ENCODE data around the gene ACTN3. TPM values are rescaled to one million over a fixed set of nuclear protein-coding genes. Genes with fewer than 3 reads are reported as not detected.
"Not testable (repeated sequence)": the region's sequence is repeated elsewhere in the genome, so short reads cannot be mapped to it uniquely, and the experiment has no call there.

The ACTN3 gene
- total RNA-seq, 1 donor from 2014 or later, result not detected

DNA sequence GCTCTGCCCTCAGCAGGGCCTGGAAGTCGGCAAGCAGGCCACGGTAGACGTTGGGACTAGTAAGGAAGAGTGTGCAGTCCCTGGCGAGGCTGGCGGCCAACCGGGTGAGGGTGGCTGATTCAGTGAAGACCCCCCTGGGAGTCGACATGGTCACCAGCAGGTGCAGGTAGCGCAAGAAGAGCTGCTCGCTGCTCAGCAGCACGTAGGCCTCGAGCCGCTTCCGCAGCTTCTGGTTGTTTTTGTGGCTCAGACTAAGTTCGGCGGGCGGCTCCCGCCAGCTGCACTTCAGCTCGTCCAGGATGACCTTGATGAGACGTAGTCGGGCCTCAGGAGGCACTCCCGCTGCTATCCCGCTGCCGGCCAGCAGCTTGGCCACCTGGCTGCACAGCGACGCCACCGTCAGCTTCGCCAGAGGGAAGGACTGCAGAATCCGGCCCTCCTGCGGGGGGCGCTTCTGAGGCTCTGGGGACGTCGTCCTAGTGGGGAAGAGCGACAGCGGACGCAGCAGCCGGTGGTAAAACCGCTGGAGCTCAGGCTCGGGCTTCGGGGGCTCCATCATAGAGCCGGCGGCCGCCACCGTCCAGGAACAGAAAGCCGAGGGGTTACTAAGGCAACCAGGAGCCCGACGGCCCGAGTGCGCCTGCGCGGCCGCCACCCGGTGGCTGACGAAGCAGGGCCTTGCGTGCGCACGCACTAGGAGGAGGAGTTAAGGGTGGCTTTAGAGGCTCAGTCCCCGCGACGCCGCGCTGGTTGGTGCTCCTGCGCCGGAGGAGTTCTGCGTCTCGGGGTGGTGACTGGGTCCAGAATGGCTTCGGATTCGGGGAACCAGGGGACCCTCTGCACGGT, 46.0 kb downstream of the ACTN3 start, which contains the start of the genes CCDC87 and CCS:
Gene CCDC87, minus strand, starts transcription at position 607 of the 846 bp plus-strand sequence. Its CDS starts 48 bp downstream, at position 559.
Gene CCS, plus strand, starts transcription at position 729 of the 846 bp plus-strand sequence. Its CDS starts 77 bp downstream, at position 806.
- no peak for DNase-seq (ENCODE audit: extremely low read depth, low read depth, low spot score)

DNA sequence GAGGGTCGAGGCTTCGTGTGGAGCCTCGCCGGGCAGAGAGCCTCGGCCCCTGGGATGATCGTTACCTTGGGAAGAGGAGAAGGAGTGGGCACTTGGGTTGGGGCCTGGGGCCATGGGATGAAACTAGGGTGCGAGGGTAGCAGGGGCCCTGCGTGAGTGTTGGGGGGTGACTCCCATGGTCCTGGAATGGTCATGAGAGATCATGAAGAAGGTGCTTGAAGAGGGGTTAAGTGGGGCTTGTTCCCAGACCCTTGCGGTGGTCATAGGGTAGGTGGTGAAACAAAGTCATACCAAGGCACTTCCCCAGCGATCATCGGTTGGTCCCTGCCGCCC, 46.6 kb downstream of the ACTN3 start:
- DNase-seq (ENCODE audit: extremely low read depth, low read depth, low spot score), result no peak

DNA sequence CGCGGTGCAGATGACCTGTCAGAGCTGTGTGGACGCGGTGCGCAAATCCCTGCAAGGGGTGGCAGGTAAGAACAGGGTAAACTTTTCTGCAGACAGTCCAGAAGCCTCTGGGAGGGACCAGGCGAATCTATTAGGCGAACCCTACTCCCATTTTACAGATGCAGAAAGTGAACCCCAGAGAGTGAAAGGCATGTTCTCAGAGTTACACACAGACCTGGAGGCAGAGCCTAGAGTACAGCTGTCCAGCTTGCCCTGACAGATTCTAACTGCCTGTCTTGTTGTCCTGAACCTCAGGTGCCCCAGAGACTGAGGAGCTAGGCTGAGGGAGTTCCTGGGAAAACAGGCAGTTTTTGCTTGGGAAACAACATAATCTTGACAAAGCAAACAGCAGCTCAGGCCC, 46.9 kb downstream of the ACTN3 start:
- no peak for DNase-seq (ENCODE audit: extremely low read depth, low read depth, low spot score)

DNA sequence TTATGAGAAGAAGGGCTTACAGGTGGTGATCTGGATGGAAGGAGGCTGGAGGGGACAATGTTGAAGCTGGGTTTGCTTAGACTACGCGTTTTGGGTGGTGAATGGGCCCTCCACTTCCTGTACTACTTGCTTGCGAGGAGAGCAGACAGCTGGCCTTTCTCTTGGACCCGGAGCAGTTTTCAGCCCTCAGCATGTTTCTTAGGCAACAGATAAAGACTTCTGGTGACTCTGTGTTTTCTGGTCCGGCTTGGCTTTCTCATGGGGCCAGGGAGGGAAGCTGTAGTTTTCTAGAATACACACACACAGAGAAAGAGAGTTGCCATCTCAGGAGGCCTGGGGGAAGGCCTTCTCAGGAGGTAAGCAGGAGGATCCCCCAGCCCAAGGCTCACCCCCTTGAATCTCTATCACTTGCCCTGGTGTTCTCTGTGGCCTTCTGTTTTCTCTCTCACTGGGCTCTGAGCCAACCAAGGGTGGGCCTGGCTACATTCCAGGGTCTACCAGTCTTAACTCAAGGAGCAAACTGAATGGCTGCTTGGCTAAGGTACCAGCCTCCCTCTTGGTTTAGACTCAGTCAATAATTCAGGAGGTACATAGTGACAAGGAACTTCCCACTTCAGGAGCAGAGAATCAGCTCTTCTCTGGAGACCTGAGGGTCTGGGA, 48.7 kb downstream of the ACTN3 start:
- DNase-seq (ENCODE audit: extremely low read depth, low read depth, low spot score), result no peak

DNA sequence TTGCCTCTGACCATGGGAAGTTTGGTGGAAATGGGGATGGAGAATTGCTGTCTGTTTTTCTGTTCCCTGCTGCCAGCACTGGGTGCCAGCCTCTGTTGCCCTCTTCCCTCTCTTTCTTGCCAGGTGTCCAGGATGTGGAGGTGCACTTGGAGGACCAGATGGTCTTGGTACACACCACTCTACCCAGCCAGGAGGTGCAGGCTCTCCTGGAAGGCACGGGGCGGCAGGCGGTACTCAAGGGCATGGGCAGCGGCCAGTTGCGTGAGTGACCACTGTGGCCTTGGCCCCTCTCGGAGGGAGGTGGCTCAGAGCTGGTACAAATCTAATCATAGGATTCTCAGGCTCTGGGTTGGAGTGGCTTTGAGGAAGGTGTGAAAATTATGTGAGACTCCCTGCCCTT, 52.3 kb downstream of the ACTN3 start:
- no peak for DNase-seq (ENCODE audit: extremely low read depth, low read depth, low spot score)

DNA sequence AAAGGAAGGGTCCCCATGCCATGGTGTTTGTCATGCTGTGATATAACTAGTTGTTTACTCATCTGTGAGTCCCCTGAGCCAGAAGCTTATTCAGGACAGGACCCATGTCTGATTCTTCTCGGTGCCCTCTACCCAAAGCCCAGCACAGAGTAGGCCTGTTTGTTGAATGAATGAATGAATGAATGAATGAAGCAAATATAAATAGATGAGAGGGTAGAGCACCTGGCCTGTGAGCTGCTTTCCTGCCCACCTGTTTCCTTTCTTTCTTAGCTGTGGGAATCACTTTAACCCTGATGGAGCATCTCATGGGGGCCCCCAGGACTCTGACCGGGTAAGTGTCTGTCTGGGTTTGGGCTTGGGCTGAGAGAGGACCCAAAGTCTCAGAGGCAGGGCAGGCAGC, 53.5 kb downstream of the ACTN3 start:
- DNase-seq (ENCODE audit: extremely low read depth, low read depth, low spot score), result no peak

DNA sequence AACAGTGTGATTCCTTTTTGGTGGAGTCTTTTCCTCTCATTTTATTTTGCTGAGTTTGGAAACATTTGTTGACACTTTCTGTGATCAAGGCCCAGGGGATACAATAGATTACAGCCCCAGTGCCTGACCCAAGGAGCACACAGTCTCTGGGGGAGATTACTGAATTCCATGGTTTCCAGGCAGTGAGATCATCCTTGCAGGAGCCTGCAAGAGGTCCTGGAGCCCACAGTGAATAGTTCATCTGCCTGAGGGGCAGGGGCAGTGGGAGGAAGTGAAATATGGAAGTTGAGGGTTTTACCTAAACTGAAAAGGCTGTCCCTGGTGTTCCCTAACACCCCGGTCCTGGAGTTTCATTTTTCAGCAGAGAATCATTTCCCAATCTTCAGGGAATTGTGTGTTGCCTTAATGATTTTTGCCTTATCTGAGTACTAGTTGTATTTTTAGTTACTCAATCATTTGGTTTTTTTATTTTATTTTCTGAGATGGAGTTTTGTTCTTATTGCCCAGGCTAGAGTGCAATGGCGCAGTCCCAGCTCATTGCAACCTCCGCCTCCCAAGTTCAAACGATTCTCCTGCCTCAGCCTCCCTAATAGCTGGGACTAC, 54.0 kb downstream of the ACTN3 start:
- no peak for DNase-seq (ENCODE audit: extremely low read depth, low read depth, low spot score)

DNA sequence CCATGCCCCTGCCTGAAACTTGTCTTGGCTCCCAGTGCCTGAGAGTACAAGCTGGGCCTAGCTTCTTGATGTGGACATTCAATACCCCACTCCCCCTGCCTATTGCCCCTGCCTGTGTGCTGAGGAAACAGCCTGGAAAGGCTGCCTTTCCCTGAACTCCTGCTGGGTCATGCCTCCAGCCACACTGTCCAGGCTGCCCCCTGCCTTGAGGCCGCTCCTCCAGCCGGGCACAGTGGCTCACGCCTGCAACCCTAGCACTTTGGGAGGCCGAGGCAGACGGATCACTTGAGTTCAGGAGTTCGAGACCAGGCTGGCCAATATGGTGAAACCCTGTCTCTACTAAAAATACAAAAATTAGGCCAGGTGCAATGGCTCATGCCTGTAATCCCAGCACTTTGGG, 56.4 kb downstream of the ACTN3 start:
- DNase-seq (ENCODE audit: extremely low read depth, low read depth, low spot score), result no peak

DNA sequence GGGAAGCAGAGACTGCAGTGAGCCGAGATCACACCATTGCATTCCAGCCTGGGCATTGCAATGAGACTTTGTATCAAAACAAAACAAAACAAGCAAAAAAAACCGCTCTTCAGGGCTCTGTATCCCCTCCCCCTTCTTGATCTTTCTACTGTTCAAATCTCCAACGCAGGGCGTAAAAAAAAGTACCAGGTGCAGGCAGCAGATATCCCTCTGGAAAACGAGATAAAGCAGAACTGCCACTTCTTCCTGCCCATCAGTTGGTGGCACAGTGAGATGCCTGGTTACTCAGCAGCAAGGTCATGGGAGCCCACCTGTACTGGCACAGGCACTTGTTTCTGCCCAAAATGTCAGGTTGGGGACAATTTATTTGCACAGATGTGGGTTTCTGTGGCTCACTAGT, 57.5 kb downstream of the ACTN3 start:
- DNase-seq (ENCODE audit: extremely low read depth, low read depth, low spot score), result no peak

DNA sequence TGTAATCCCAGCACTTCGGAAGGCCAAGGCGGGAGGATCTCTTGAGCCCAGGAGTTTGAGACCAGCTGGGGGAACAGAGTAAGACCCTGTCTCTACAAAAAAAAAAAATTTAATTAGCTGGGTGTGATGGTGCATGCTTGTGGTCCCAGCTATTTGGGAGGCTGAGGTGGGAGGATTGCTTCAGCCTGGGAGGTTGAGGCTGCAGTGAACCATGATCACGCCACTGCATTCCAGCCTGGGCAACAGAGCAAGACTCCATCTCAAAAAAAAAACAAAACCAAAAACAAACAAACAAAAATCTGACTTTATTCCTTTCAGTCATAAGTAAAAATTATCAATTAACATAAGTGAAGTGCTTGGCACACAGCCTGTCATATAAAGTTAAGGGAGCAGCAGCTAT, 59.9 kb downstream of the ACTN3 start:
- not testable (repeated sequence) for DNase-seq (ENCODE audit: extremely low read depth, low read depth, low spot score)

DNA sequence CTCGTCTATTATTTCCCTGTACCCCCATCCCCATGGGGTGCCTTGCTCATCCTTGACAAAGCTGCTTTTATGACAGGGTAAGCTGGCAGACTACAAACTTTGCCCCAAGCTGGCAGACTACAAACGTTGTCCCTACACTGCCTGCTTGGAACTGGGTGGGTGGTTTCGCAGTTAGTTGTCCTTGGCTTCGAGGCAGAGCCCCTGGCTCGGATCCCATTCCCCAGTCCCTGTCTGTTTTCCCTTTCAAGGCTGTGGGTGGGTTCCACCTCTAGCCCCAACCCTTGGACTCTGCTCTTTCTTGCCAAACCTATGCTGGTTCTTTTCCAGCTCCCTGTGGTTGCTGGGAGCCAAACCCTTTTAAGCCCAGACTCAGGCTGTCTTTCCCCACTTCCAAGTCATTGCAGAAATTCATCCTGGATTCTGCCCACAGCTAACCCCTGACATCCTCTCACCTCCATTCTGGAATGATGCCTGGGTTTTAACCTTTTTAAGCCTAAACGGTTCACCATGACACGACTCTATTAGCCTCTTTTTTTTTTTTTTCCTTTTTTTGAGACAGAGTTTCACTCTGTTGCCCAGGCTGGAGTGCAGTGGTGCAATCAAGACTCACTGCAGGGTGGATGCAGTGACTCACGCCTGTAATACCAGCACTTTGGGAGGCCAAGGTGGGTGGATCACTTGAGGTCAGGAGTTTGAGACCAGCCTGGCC, 60.6 kb downstream of the ACTN3 start:
- no peak for DNase-seq (ENCODE audit: extremely low read depth, low read depth, low spot score)

DNA sequence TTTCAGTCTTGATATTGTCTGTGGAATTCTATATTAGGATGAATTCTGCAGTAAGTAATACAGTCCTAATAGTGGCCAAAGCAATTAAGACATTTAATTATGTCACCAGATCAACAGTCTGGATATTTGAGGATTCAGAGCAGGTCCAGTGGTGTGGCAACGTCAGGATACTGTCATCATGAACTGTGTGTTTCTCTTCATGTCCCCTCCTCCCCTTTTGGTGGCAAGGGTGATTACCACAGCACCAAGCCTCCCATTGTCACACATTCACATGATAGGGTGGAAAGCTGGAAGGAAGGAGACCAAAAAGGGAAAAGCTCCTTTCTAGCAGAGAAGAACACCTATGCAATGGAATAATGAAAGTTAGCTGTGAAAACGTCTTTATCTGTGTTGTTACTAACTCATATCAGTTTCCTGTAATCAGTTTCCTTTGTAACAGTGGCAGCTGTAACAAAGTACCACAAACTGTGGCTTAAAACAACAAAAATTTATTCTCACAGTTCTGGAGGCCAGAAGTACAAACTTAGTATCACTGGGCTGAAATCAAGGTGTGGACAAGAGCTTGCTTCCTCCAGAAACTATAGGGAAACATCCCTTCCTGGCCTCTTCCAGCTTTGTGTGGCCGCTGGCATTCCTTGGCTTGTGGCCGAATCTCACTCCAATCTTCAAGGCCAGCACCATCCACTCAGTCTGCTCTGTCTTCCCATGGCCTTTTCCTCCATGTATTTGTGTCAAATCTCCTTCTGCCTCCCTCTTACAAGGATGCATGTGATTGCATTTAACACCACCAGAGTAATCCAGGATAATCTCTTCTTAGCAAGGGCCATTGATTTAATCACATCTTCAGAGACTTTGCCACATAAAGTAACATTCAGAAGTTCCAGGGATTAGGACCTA, 63.3 kb downstream of the ACTN3 start:
- DNase-seq (ENCODE audit: extremely low read depth, low read depth, low spot score), result no peak

DNA sequence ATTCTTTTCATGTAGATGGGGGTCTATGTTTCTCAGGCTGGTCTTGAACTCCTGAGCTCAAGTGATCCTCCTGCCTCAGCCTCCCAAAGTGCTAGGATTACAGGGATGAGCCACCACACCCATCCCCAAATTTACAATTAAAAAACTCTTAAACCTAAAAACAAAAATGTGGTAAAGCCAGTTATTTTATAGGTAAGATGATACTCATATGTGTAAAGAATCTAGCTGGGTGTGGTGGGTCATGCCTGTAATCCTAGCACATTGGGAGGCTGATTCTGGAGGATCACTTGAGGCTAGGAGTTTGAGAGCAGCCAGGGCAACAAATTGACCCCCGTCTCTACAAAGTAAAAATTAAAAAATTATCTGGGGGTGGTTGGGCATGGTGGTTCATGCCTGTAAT, 65.8 kb downstream of the ACTN3 start:
- DNase-seq (ENCODE audit: extremely low read depth, low read depth, low spot score), result no peak

Other genes with a start within 250 kb of the ACTN3 start
- gene CD248, start 229.9 kb upstream of the ACTN3 start, total RNA-seq, result 1.1 and 2.1 TPM in 2 replicates
- gene RIN1, start 210.5 kb upstream of the ACTN3 start, total RNA-seq, result 17.2 and 18.7 TPM in 2 replicates
- 60.6 and 65.2 TPM in 2 replicates for gene BRMS1, start 201.8 kb upstream of the ACTN3 start, total RNA-seq
- 48.2 and 53.3 TPM in 2 replicates for gene B4GAT1, start 199.3 kb upstream of the ACTN3 start, total RNA-seq
- 0.48 and 1.2 TPM in 2 replicates for gene SLC29A2, start 175.1 kb upstream of the ACTN3 start, total RNA-seq
- gene NPAS4, start 125.9 kb upstream of the ACTN3 start, total RNA-seq, result not detected in 2 replicates
- 30.1 and 41.2 TPM in 2 replicates for gene MRPL11, start 108.1 kb upstream of the ACTN3 start, total RNA-seq
- 4.7 and 4.8 TPM in 2 replicates for gene PELI3, start 80.0 kb upstream of the ACTN3 start, total RNA-seq
- gene DPP3, start 66.5 kb upstream of the ACTN3 start, total RNA-seq, result 74.5 and 98.1 TPM in 2 replicates
- 42.0 and 47.0 TPM in 2 replicates for gene BBS1, start 36.3 kb upstream of the ACTN3 start, total RNA-seq
- 28.4 and 43.2 TPM in 2 replicates for gene ZDHHC24, start 855 bp upstream of the ACTN3 start, total RNA-seq
- 55.9 and 71.9 TPM in 2 replicates for gene CTSF, start 21.7 kb downstream of the ACTN3 start, total RNA-seq
- 0.18 and 0.73 TPM in 2 replicates for gene CCDC87, start 46.2 kb downstream of the ACTN3 start, total RNA-seq
- 22.0 and 34.7 TPM in 2 replicates for gene CCS, start 46.3 kb downstream of the ACTN3 start, total RNA-seq
- 34.5 and 53.3 TPM in 2 replicates for gene RBM14, start 69.7 kb downstream of the ACTN3 start, total RNA-seq
- 112 and 115 TPM in 2 replicates for gene RBM4, start 91.8 kb downstream of the ACTN3 start, total RNA-seq
- gene RBM4B, start 131.0 kb downstream of the ACTN3 start, total RNA-seq, result 16.6 and 16.7 TPM in 2 replicates
- 47.7 and 63.2 TPM in 2 replicates for gene SPTBN2, start 182.3 kb downstream of the ACTN3 start, total RNA-seq